ENCODE data around the gene AP1B1.
"Not testable (repeated sequence)": the region's sequence is repeated elsewhere in the genome, so short reads cannot be mapped to it uniquely, and the experiment has no call there.

Gene AP1B1

GRCh38 chr22:29387921-29388758, at the start of gene AP1B1:
Gene AP1B1 (minus strand): TSS chr22:29388570. CDS start chr22:29367243, 21,327 bp downstream.
- Histone ChIP-seq H3K27ac (no peak within 1 kb of the TSS), H3K4me3 (peak within 1 kb of the TSS; percentile 97)
- TF ChIP-seq POLR2AphosphoS5 (IDR thresholded peaks at IDR 0.05; ENCODE audit: borderline replicate concordance, low read depth, low read length): peak; percentile 80
- peak; percentile 48 for TF ChIP-seq FOXP2 (optimal IDR thresholded peaks at IDR 0.05; ENCODE audit: control extremely low read depth, extremely low read length, insufficient read depth)
- no peak for TF ChIP-seq EZH2 (IDR thresholded peaks at IDR 0.05)

GRCh38 chr22:29435236-29436136, 47.1 kb upstream of the AP1B1 start:
- Histone ChIP-seq H3K4me3 (no peak overlapping the region), H3K27ac (no peak overlapping the region), H3K9me3 (ENCODE audit: low read depth, low read length) (no peaks in the 10 kb centered on the region), H3K36me3 (ENCODE audit: insufficient read depth, low read length) (no peaks in the 10 kb centered on the region), H3K9ac (ENCODE audit: insufficient read length) (no peak overlapping the region)
- DNase-seq (ENCODE audit: low read depth, low spot score): no peak
- TF ChIP-seq FOXP2 (optimal IDR thresholded peaks at IDR 0.05; ENCODE audit: control extremely low read depth, extremely low read length, insufficient read depth) (no peak), EZH2 (IDR thresholded peaks at IDR 0.05) (no peak), POLR2AphosphoS5 (IDR thresholded peaks at IDR 0.05; ENCODE audit: borderline replicate concordance, low read depth, low read length) (no peak)

More at GRCh38 chr22:29387921-29388758, at the start of gene AP1B1:
- DNase-seq (ENCODE audit: low read depth, low spot score): no peak
- H3K9ac ChIP-seq (ENCODE audit: insufficient read length): peak within 1 kb of the TSS; percentile 76
- H3K9me3 ChIP-seq (ENCODE audit: low read depth, low read length): no peaks in the 10 kb centered on the region
- H3K36me3 ChIP-seq (ENCODE audit: insufficient read depth, low read length): no peaks in the 10 kb centered on the region

- Histone ChIP-seq H3K4me3 (no peak overlapping the region), H3K27ac (no peak overlapping the region), H3K36me3 (ENCODE audit: insufficient read depth, low read length) (no peaks in the 10 kb centered on the region), H3K9ac (ENCODE audit: insufficient read length) (no peak overlapping the region), H3K9me3 (ENCODE audit: low read depth, low read length) (no peaks in the 10 kb centered on the region)
- no peak for DNase-seq (ENCODE audit: low read depth, low spot score)
- TF ChIP-seq EZH2 (IDR thresholded peaks at IDR 0.05) (no peak), FOXP2 (optimal IDR thresholded peaks at IDR 0.05; ENCODE audit: control extremely low read depth, extremely low read length, insufficient read depth) (no peak), POLR2AphosphoS5 (IDR thresholded peaks at IDR 0.05; ENCODE audit: borderline replicate concordance, low read depth, low read length) (no peak)
These were observed 45.9 kb upstream of the AP1B1 start for GRCh38 chr22:29434288-29434687.

GRCh38 chr22:29433856-29434255, 45.5 kb upstream of the AP1B1 start:
- Histone ChIP-seq H3K27ac (no peak overlapping the region), H3K36me3 (ENCODE audit: insufficient read depth, low read length) (no peaks in the 10 kb centered on the region), H3K9ac (ENCODE audit: insufficient read length) (no peak overlapping the region), H3K4me3 (no peak overlapping the region), H3K9me3 (ENCODE audit: low read depth, low read length) (no peaks in the 10 kb centered on the region)
- no peak for TF ChIP-seq FOXP2 (optimal IDR thresholded peaks at IDR 0.05; ENCODE audit: control extremely low read depth, extremely low read length, insufficient read depth)
- TF ChIP-seq POLR2AphosphoS5 (IDR thresholded peaks at IDR 0.05; ENCODE audit: borderline replicate concordance, low read depth, low read length): no peak
- no peak for TF ChIP-seq EZH2 (IDR thresholded peaks at IDR 0.05)
- DNase-seq (ENCODE audit: low read depth, low spot score): no peak

- no peaks in the 10 kb centered on the region for H3K36me3 ChIP-seq (ENCODE audit: insufficient read depth, low read length)
- no peak overlapping the region for H3K9ac ChIP-seq (ENCODE audit: insufficient read length)
- H3K4me3 ChIP-seq: no peak overlapping the region
- no peak overlapping the region for H3K27ac ChIP-seq
- H3K9me3 ChIP-seq (ENCODE audit: low read depth, low read length): no peaks in the 10 kb centered on the region
- no peak for DNase-seq (ENCODE audit: low read depth, low spot score)
- TF ChIP-seq FOXP2 (optimal IDR thresholded peaks at IDR 0.05; ENCODE audit: control extremely low read depth, extremely low read length, insufficient read depth) (no peak), POLR2AphosphoS5 (IDR thresholded peaks at IDR 0.05; ENCODE audit: borderline replicate concordance, low read depth, low read length) (no peak)
These were observed 43.6 kb upstream of the AP1B1 start for GRCh38 chr22:29431986-29432385.

GRCh38 chr22:29427176-29427760, 38.9 kb upstream of the AP1B1 start:
- Histone ChIP-seq H3K9ac (ENCODE audit: insufficient read length) (no peak overlapping the region), H3K27ac (no peak overlapping the region), H3K9me3 (ENCODE audit: low read depth, low read length) (no peaks in the 10 kb centered on the region), H3K36me3 (ENCODE audit: insufficient read depth, low read length) (no peaks in the 10 kb centered on the region), H3K4me3 (no peak overlapping the region)
- no peak for TF ChIP-seq FOXP2 (optimal IDR thresholded peaks at IDR 0.05; ENCODE audit: control extremely low read depth, extremely low read length, insufficient read depth)
- TF ChIP-seq EZH2 (IDR thresholded peaks at IDR 0.05): no peak
- TF ChIP-seq POLR2AphosphoS5 (IDR thresholded peaks at IDR 0.05; ENCODE audit: borderline replicate concordance, low read depth, low read length): no peak
- no peak for DNase-seq (ENCODE audit: low read depth, low spot score)

GRCh38 chr22:29426476-29426875, 38.1 kb upstream of the AP1B1 start:
- TF ChIP-seq EZH2 (IDR thresholded peaks at IDR 0.05): no peak
- no peak for TF ChIP-seq POLR2AphosphoS5 (IDR thresholded peaks at IDR 0.05; ENCODE audit: borderline replicate concordance, low read depth, low read length)
- H3K36me3 ChIP-seq (ENCODE audit: insufficient read depth, low read length): no peaks in the 10 kb centered on the region

GRCh38 chr22:29418704-29419103, 30.3 kb upstream of the AP1B1 start:
- not testable (repeated sequence) for H3K27ac ChIP-seq; H3K9ac ChIP-seq (ENCODE audit: insufficient read length)

More at GRCh38 chr22:29426476-29426875, 38.1 kb upstream of the AP1B1 start:
- Histone ChIP-seq H3K9me3 (ENCODE audit: low read depth, low read length) (no peaks in the 10 kb centered on the region), H3K4me3 (no peak overlapping the region), H3K27ac (no peak overlapping the region), H3K9ac (ENCODE audit: insufficient read length) (no peak overlapping the region)
- DNase-seq (ENCODE audit: low read depth, low spot score): no peak

GRCh38 chr22:29414951-29415591, 26.7 kb upstream of the AP1B1 start:
- DNase-seq (ENCODE audit: low read depth, low spot score); H3K4me3 ChIP-seq; H3K36me3 ChIP-seq (ENCODE audit: insufficient read depth, low read length); H3K27ac ChIP-seq; H3K9ac ChIP-seq (ENCODE audit: insufficient read length); H3K9me3 ChIP-seq (ENCODE audit: low read depth, low read length): not testable (repeated sequence)

More at GRCh38 chr22:29418704-29419103, 30.3 kb upstream of the AP1B1 start:
- not testable (repeated sequence) for H3K4me3 ChIP-seq; H3K9me3 ChIP-seq (ENCODE audit: low read depth, low read length); DNase-seq (ENCODE audit: low read depth, low spot score); H3K36me3 ChIP-seq (ENCODE audit: insufficient read depth, low read length)

- not testable (repeated sequence) for H3K27ac ChIP-seq; DNase-seq (ENCODE audit: low read depth, low spot score); H3K4me3 ChIP-seq; H3K9me3 ChIP-seq (ENCODE audit: low read depth, low read length); H3K9ac ChIP-seq (ENCODE audit: insufficient read length); H3K36me3 ChIP-seq (ENCODE audit: insufficient read depth, low read length)
These were observed 24.4 kb upstream of the AP1B1 start for GRCh38 chr22:29412772-29413171.

- not testable (repeated sequence) for H3K27ac ChIP-seq; H3K4me3 ChIP-seq; H3K9ac ChIP-seq (ENCODE audit: insufficient read length); H3K9me3 ChIP-seq (ENCODE audit: low read depth, low read length); H3K36me3 ChIP-seq (ENCODE audit: insufficient read depth, low read length); DNase-seq (ENCODE audit: low read depth, low spot score)
These were observed 23.3 kb upstream of the AP1B1 start for GRCh38 chr22:29411569-29412211.
